A172 (cell line): ENCODE results near the gene RANBP1. TPM values are rescaled to one million over a fixed set of nuclear protein-coding genes. Genes with fewer than 3 reads are reported as not detected.

Experiments
- DNase-seq: peaks from one replicate; pipeline ENCODE4 v3.0.0-alpha.2; 2015; ENCODE audit warnings: low spot score
- total RNA-seq: library from RNA; depleted of rRNA; stranded (reverse); fragments of >200 nt; shearing (Covaris generic); gene quantifications from 2 replicates; pipeline ENCODE4 v1.2.3, GENCODE V29; 2014

Gene RANBP1
- total RNA-seq, 1 experiment from 2014 or later = 525 TPM

GRCh38 chr22:20136603-20136873, 20.6 kb downstream of the RANBP1 start:
- DNase-seq = no peak

- DNase-seq = no peak
Observed at GRCh38 chr22:20137113-20137512, 21.2 kb downstream of the RANBP1 start.

GRCh38 chr22:20137671-20138416, 21.9 kb downstream of the RANBP1 start:
- DNase-seq = no peak

- DNase-seq = no peak
Observed at GRCh38 chr22:20138417-20138738, 22.5 kb downstream of the RANBP1 start.

GRCh38 chr22:20138868-20139267, 23.0 kb downstream of the RANBP1 start:
- no peak for DNase-seq

GRCh38 chr22:20139391-20140106, 23.6 kb downstream of the RANBP1 start:
- DNase-seq = no peak

- no peak for DNase-seq
Observed at GRCh38 chr22:20140107-20140445, 24.2 kb downstream of the RANBP1 start.

- DNase-seq = no peak
Observed at GRCh38 chr22:20140521-20140964, 24.6 kb downstream of the RANBP1 start.

GRCh38 chr22:20141186-20142077, 25.5 kb downstream of the RANBP1 start:
- peak; percentile 50 for DNase-seq

- DNase-seq = no peak
Observed at GRCh38 chr22:20142711-20143621, 27.1 kb downstream of the RANBP1 start.

GRCh38 chr22:20143883-20144665, 28.2 kb downstream of the RANBP1 start:
- DNase-seq = no peak

GRCh38 chr22:20145206-20145831, 29.4 kb downstream of the RANBP1 start:
- DNase-seq = no peak

GRCh38 chr22:20145832-20146223, 29.9 kb downstream of the RANBP1 start:
- DNase-seq = no peak

- DNase-seq = no peak
Observed at GRCh38 chr22:20146777-20147176, 30.9 kb downstream of the RANBP1 start.

GRCh38 chr22:20147237-20147988, 31.5 kb downstream of the RANBP1 start:
- no peak for DNase-seq

GRCh38 chr22:20148414-20148813, 32.5 kb downstream of the RANBP1 start:
- DNase-seq = no peak

- DNase-seq = no peak
Observed at GRCh38 chr22:20149257-20150250, 33.6 kb downstream of the RANBP1 start.
